Stomach (tissue), 4 donors: ENCODE measurements around the gene FANK1.

Source experiments
- CTCF ChIP-seq, 7 experiments: fragments of 450-650 bp in 4 of 7; fragments of 200-600 bp in 3 of 7; sonication (generic) in 3 of 7; IDR thresholded peaks; one replicate each; pipeline ENCODE4 v1.5.1; 2016 to 2019; ENCODE audit warnings: antibody characterized with exemption in 7 of 7, control low read depth in 2 of 7, mild to moderate bottlenecking in 1 of 7
- POLR2A ChIP-seq, 4 donors: fragments of 450-650 bp; IDR thresholded peaks; one replicate each; pipeline ENCODE4 v1.6.1; 2016; ENCODE audit warnings: antibody characterized with exemption in 4 of 4, control low read depth in 2 of 4, mild to moderate bottlenecking in 1 of 4, moderate library complexity in 1 of 4

DNA sequence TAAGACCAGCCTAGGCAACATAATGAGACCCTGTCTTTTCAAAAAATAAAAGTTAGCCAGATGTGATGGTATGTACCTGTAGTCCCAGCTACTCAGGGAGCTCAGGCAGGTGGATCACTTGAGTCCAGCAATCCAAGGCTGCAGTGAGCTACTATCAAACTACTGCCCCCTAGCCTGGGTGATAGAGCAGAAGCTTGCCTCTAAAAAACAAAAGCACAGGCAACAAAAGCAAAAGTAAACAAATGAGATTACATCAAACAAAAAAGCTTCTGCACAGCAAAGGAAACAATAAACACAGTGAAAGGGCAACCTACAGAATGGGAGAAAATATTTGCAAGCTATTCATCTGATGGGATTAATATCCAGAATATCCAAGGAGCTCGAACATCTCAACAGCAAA lies 65.4 kb downstream of the FANK1 start:
- no peak for TF ChIP-seq CTCF (IDR thresholded peaks at IDR 0.05)
- no peak for TF ChIP-seq POLR2A (IDR thresholded peaks at IDR 0.05)
